ENCODE data around the gene TTC39A.

The TTC39A gene

DNA sequence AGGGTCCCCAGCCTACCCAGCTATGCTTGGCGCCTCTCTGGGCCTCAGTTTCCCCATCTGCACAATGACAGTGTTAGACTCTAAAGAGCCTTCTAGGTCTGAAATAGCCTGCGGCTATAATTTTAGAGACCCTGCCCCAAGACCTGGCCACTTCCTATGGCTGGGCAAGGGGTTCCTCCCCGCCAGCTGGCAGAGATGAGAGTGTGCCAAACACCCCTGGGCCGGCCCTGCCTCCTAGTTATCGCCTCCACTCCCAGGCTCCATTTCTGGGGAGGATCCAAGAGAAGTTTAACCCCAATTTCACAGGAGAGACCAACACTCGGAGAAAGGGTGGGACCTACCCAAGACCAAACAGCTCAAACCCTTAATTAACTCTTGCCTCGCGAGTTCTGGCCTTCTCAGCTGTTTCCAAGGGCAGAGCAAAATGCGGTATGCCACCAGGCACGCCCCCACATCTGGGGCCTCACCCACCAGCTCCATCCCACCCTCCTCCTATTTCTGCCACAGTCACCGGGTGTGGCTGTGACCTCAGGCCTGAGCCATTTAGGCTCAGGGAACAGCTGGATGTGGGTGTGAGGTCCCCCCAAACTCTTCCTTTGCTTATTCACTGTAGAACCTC, 35.7 kb downstream of the TTC39A start:
- TF ChIP-seq, protein P1, sequence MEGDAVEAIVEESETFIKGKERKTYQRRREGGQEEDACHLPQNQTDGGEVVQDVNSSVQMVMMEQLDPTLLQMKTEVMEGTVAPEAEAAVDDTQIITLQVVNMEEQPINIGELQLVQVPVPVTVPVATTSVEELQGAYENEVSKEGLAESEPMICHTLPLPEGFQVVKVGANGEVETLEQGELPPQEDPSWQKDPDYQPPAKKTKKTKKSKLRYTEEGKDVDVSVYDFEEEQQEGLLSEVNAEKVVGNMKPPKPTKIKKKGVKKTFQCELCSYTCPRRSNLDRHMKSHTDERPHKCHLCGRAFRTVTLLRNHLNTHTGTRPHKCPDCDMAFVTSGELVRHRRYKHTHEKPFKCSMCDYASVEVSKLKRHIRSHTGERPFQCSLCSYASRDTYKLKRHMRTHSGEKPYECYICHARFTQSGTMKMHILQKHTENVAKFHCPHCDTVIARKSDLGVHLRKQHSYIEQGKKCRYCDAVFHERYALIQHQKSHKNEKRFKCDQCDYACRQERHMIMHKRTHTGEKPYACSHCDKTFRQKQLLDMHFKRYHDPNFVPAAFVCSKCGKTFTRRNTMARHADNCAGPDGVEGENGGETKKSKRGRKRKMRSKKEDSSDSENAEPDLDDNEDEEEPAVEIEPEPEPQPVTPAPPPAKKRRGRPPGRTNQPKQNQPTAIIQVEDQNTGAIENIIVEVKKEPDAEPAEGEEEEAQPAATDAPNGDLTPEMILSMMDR (IDR thresholded peaks at IDR 0.05; ENCODE audit: low read depth, low read length, missing control alignments): no peak
- H3K4me3 ChIP-seq (replicated peaks; ENCODE audit: low read depth, low read length): no peak overlapping the region
- DNase-seq (ENCODE audit: extremely low read depth, low read depth): no peak

DNA sequence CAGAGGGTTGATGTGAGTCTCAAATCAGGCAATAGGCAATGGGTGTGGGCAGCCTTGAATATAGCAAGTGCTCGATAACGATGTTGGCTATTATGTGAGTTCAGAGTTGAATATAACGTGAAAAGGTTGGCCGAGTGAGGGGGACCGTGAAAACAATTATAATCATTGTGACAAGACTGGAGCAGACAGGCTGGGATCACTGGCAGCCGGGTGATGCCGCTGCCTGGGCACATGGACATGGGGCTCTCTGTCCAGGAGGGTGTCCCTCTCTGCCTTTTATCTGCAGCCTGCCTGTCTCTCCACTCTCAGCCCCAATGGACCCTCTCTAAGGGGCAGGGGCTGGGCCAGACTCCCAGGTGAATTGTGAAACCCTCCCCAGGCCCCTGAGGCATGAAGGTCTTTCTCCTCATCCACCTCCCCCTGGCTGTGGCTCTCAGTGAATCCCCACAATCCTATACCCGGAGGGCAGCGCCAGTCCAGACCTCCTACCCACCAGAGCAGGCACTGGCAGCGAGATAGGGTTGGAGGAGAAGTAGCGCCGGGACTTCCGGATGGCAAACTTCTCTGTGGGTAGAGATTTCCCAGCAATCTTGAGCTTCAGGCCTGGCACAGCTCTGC, 36.4 kb downstream of the TTC39A start:
- no peak for DNase-seq (ENCODE audit: extremely low read depth, low read depth)
- H3K4me3 ChIP-seq (replicated peaks; ENCODE audit: low read depth, low read length): no peak overlapping the region
- TF ChIP-seq, protein P1 (IDR thresholded peaks at IDR 0.05; ENCODE audit: low read depth, low read length, missing control alignments): no peak

DNA sequence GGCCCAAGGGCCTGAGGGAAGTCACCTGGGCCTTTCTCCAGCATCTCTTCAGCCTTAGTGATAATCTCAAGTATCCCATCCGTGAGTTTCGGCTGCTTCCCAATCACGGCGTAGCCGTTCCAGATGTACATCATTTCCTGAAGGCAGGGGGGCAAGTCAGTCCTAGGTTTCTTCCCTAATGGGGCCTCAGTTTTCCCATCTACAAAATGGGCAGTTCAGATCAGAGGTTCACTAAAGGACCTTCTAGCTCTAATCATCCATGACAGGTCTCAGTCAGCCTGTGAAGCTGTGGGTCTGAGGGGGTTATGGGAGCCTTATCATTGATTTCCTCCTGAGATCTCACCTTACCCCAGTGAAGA, 39.9 kb downstream of the TTC39A start:
- TF ChIP-seq, protein P1 (IDR thresholded peaks at IDR 0.05; ENCODE audit: low read depth, low read length, missing control alignments): no peak
- DNase-seq (ENCODE audit: extremely low read depth, low read depth): no peak
- no peak overlapping the region for H3K4me3 ChIP-seq (replicated peaks; ENCODE audit: low read depth, low read length)

DNA sequence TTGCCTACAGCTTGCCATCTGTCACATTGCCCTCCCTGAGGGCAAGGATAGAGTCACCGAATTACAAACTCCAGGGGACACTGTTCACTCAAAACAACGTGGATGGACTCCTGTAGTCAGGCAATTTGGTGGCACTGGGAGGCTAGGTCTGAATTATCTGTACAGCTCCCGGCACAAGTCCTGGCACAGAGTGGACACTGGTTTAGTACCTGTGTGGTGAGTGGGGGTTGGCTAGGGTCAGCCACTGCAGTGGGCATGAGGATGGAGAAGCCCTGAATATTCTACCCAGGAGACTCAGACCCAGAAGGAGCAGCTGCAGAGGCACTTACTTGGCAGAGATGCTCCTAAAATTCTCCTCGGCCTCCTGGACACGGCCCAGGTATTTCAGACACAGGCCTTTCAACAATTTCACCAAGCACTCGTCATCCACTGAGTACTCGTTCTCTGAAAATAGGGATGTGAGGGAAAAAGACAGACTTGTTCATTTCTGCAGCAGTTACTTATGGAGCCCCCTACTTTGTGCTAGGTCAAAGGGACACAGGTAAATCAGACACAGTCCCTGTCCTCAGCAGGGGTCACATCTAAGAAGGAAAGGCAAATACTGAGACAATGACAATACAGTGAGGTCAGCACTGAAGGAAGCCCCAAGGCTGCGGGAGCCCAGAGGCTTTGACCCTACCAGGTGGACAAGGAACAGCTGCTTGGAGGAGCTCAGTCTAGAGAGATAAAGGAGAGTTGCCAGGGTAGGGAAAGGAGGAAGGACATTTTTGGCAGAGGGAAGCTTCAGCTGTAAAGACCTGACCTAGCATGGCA, 40.5 kb downstream of the TTC39A start:
- TF ChIP-seq, protein P1 (IDR thresholded peaks at IDR 0.05; ENCODE audit: low read depth, low read length, missing control alignments): no peak
- DNase-seq (ENCODE audit: extremely low read depth, low read depth): no peak
- H3K4me3 ChIP-seq (replicated peaks; ENCODE audit: low read depth, low read length): no peak overlapping the region

DNA sequence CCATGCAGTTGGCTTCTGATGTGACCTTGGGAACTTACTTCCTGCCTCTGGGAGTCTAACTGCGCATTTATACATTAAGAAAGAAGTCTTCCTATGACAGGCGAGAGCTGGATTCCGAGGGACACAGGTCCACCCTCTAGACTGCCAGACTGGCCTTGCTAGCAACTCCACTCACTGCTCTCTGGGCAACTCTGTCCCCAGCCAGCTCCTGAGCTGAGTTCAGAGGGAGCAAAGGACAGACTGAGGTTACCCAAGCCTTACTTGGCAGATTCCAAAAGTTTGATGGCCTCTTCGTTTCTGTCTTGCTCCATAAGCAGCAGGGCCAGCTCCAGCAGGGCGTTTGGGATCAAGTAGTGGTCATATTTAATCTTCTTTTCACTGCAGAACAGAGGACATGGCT, 41.8 kb downstream of the TTC39A start:
- TF ChIP-seq, protein P1 (IDR thresholded peaks at IDR 0.05; ENCODE audit: low read depth, low read length, missing control alignments): no peak
- H3K4me3 ChIP-seq (replicated peaks; ENCODE audit: low read depth, low read length): no peak overlapping the region
- DNase-seq (ENCODE audit: extremely low read depth, low read depth): no peak

DNA sequence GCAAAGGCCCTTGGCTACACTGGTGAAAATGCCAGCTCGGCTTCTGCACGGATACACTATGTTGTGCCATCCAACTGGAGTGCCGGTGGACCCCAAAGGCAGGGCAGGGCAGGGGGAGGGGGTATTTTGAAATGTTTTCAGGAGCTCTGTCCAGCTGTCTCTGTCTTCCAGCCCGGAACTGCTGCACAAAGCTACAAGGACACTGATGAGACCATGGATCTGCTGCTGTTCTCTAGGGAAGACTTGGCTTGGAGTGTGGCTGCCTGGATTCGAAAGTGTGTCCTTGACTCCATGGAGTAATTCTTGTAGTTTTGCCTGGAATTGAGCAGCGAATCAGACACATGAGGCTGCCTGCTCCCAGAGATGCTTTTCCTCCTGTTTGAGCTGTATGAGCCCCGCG, 42.4 kb downstream of the TTC39A start:
- no peak for DNase-seq (ENCODE audit: extremely low read depth, low read depth)
- TF ChIP-seq, protein P1 (IDR thresholded peaks at IDR 0.05; ENCODE audit: low read depth, low read length, missing control alignments): no peak
- H3K4me3 ChIP-seq (replicated peaks; ENCODE audit: low read depth, low read length): no peak overlapping the region
